HepG2 (cell line): ENCODE measurements around the gene CCDC126.

Source experiments
- ATF1 ChIP-seq: IDR thresholded peaks from 2 replicates; pipeline ENCODE4 v1.6.1; 2016; ENCODE audit warnings: mild to moderate bottlenecking, control low read depth
- ATF7-NPFF ChIP-seq: sonication (generic); formaldehyde crosslinking; IDR thresholded peaks from 2 replicates; pipeline ENCODE4 v1.8.1; 2023; ENCODE audit warnings: mild to moderate bottlenecking, low read depth, missing genetic modification reagents, moderate library complexity
- BHLHE40 ChIP-seq: IDR thresholded peaks from 2 replicates; pipeline ENCODE4 v1.6.1; 2011; ENCODE audit warnings: low read length, improper control_type of control experiment
- CREB1 ChIP-seq, 2 experiments: fragments of 450-650 bp in 1 of 2; IDR thresholded peaks; 2 replicates each; pipeline ENCODE4 v1.6.1; 2016 to 2017; ENCODE audit warnings: control low read depth in 1 of 2, mild to moderate bottlenecking in 1 of 2, missing compliant biosample characterization in 1 of 2, missing genetic modification characterization in 1 of 2
- DNMT1 ChIP-seq: sonication (generic); formaldehyde crosslinking; IDR thresholded peaks from 2 replicates; pipeline ENCODE4 v1.5.1; 2020; ENCODE audit warnings: mild to moderate bottlenecking, missing genetic modification reagents
- RAD51 ChIP-seq: fragments of 450-650 bp; IDR thresholded peaks from 2 replicates; pipeline ENCODE4 v1.6.1; 2016; ENCODE audit warnings: borderline replicate concordance
- TF ChIP-seq, protein P1 (sequence below): sonication (generic); formaldehyde crosslinking; IDR thresholded peaks from 2 replicates; pipeline ENCODE4 v1.8.0; 2022; ENCODE audit warnings: mild to moderate bottlenecking, missing genetic modification reagents; ENCODE audit not compliant: insufficient replicate concordance

DNA sequence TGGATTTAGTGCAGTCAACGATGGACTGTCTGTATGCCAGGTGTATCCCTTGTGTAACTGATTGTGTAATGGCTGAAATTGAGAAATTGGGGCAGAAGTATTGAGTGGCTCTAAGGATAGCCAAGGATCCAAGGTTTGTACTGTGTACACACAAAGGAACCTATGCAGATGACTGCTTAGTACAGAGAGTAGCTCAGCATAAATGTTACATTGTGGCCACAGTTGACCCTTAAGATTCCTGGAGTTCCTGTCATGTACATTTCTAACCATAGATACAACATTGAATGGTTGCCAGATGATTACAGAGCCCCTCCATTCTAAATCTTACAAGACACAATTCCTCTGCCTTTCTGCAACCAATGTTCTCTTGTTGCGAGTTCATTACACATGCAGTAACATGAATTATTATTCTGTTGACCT is 25.3 kb downstream of the CCDC126 start:
- TF ChIP-seq, protein P1, sequence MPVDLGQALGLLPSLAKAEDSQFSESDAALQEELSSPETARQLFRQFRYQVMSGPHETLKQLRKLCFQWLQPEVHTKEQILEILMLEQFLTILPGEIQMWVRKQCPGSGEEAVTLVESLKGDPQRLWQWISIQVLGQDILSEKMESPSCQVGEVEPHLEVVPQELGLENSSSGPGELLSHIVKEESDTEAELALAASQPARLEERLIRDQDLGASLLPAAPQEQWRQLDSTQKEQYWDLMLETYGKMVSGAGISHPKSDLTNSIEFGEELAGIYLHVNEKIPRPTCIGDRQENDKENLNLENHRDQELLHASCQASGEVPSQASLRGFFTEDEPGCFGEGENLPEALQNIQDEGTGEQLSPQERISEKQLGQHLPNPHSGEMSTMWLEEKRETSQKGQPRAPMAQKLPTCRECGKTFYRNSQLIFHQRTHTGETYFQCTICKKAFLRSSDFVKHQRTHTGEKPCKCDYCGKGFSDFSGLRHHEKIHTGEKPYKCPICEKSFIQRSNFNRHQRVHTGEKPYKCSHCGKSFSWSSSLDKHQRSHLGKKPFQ (CRISPR knock-in tag), result no peak
- no peak for TF ChIP-seq CREB1 (IDR thresholded peaks at IDR 0.05)
- TF ChIP-seq CREB1 (CRISPR knock-in tag; IDR thresholded peaks at IDR 0.05), result no peak
- no peak for TF ChIP-seq BHLHE40
- no peak for TF ChIP-seq RAD51
- no peak for TF ChIP-seq ATF1
- TF ChIP-seq DNMT1 (CRISPR knock-in tag), result no peak
- TF ChIP-seq ATF7-NPFF (CRISPR knock-in tag), result no peak
